ENCODE data around the gene DIPK1B.

The DIPK1B gene

GRCh38 chr9:136673088-136673974 is 39.0 kb upstream of the DIPK1B start:
- DNase-seq: no peak

GRCh38 chr9:136673975-136674785 is 38.2 kb upstream of the DIPK1B start:
- DNase-seq: no peak

GRCh38 chr9:136674786-136675349 is 37.5 kb upstream of the DIPK1B start:
- DNase-seq: no peak

GRCh38 chr9:136675477-136676296 is 36.7 kb upstream of the DIPK1B start:
- DNase-seq: no peak

GRCh38 chr9:136676297-136676794 is 36.0 kb upstream of the DIPK1B start:
- no peak for DNase-seq

GRCh38 chr9:136676920-136677686 is 35.3 kb upstream of the DIPK1B start:
- DNase-seq: no peak

GRCh38 chr9:136678034-136678433 is 34.3 kb upstream of the DIPK1B start:
- DNase-seq: no peak

- DNase-seq: no peak
These were observed 33.7 kb upstream of the DIPK1B start for GRCh38 chr9:136678624-136679023.

- DNase-seq: no peak
These were observed 32.9 kb upstream of the DIPK1B start for GRCh38 chr9:136679431-136679941.

- no peak for DNase-seq
These were observed 31.3 kb upstream of the DIPK1B start for GRCh38 chr9:136681029-136681428.

- no peak for DNase-seq
These were observed 30.2 kb upstream of the DIPK1B start for GRCh38 chr9:136681945-136682699.

GRCh38 chr9:136682710-136683109 is 29.7 kb upstream of the DIPK1B start:
- no peak for DNase-seq

GRCh38 chr9:136683173-136683745 is 29.1 kb upstream of the DIPK1B start:
- no peak for DNase-seq

GRCh38 chr9:136683755-136684154 is 28.6 kb upstream of the DIPK1B start:
- no peak for DNase-seq

- DNase-seq: no peak
These were observed 28.0 kb upstream of the DIPK1B start for GRCh38 chr9:136684339-136684738.

- DNase-seq: no peak
These were observed 27.6 kb upstream of the DIPK1B start for GRCh38 chr9:136684799-136685198.

GRCh38 chr9:136685216-136685615 is 27.2 kb upstream of the DIPK1B start:
- DNase-seq: no peak

- DNase-seq: no peak
These were observed 26.4 kb upstream of the DIPK1B start for GRCh38 chr9:136685790-136686533.

- no peak for DNase-seq
These were observed 25.9 kb upstream of the DIPK1B start for GRCh38 chr9:136686534-136686793.

Measured in KG1 (cell line).